Stimulated activated CD4-positive, alpha-beta T cell treated with anti-CD3 and anti-CD28 coated beads, Interleukin-2, amount 100 ng/mL, for 24 hours (primary cell): Measurements from ENCODE around the gene MADCAM1.

Experiments used
- DNase-seq, 2 donors: peaks; one replicate each; pipeline ENCODE4 v3.0.0-alpha.2; 2020

MADCAM1 gene

GRCh38 chr19:508204-509150, 12.2 kb downstream of the MADCAM1 start:
- DNase-seq: no peak

GRCh38 chr19:510606-511100, 14.4 kb downstream of the MADCAM1 start:
- DNase-seq: peak; percentile 95 to 96

GRCh38 chr19:511101-511851, 15.0 kb downstream of the MADCAM1 start:
- peak; percentile 74 to 76 for DNase-seq

GRCh38 chr19:512547-513365, 16.5 kb downstream of the MADCAM1 start:
- DNase-seq: no peak

- DNase-seq: no peak
Observed at GRCh38 chr19:513368-514165, 17.3 kb downstream of the MADCAM1 start.

GRCh38 chr19:514166-514663, 17.9 kb downstream of the MADCAM1 start:
- DNase-seq: no peak

GRCh38 chr19:517721-518597, 21.7 kb downstream of the MADCAM1 start:
- no peak for DNase-seq

GRCh38 chr19:518598-519231, 22.4 kb downstream of the MADCAM1 start:
- DNase-seq: peak; percentile 57 to 63

GRCh38 chr19:519449-519865, 23.2 kb downstream of the MADCAM1 start:
- DNase-seq: no peak

GRCh38 chr19:522726-523125, 26.4 kb downstream of the MADCAM1 start:
- no peak for DNase-seq

- no peak for DNase-seq
Observed at GRCh38 chr19:524062-524674, 27.9 kb downstream of the MADCAM1 start.

- DNase-seq: no peak
Observed at GRCh38 chr19:525029-525428, 28.7 kb downstream of the MADCAM1 start.

GRCh38 chr19:525857-526419, 29.7 kb downstream of the MADCAM1 start:
- no peak for DNase-seq

GRCh38 chr19:530134-531008, 34.1 kb downstream of the MADCAM1 start:
- DNase-seq: no peak

- peak; percentile 87 to 89 for DNase-seq
Observed at GRCh38 chr19:531009-531752, 34.9 kb downstream of the MADCAM1 start.

- peak in 1 of 2 donors; percentile 32 for DNase-seq
Observed at GRCh38 chr19:531753-532560, 35.7 kb downstream of the MADCAM1 start, which contains the start of gene CDC34. Gene CDC34, plus strand, starts transcription at chr19:531760. Its CDS starts 172 bp downstream, at chr19:531932.
